HTR-8/SVneo (cell line): ENCODE measurements around the gene GLS2.
"Not testable (repeated sequence)": the region's sequence is repeated elsewhere in the genome, so short reads cannot be mapped to it uniquely, and the experiment has no call there.

Source experiments
- DNase-seq: peaks from one replicate; pipeline ENCODE4 v3.0.0; 2011; ENCODE audit warnings: low spot score, mixed read lengths; ENCODE audit not compliant: insufficient read length
- FAIRE-seq: peaks from 2 replicates; lab custom pipeline; 2011; peaks lifted over from hg19 to GRCh38; lab: Jason Lieb, UNC

The GLS2 gene

GRCh38 chr12:56488041-56488955, at the start of gene GLS2:
GLS2 (minus strand) TSS chr12:56488161; CDS start chr12:56488118, 43 bp downstream.
- FAIRE-seq (no peak), DNase-seq (peak; percentile 65)

GRCh38 chr12:56537546-56537945, 49.6 kb upstream of the GLS2 start:
- FAIRE-seq, result no peak
- no peak for DNase-seq

DNA sequence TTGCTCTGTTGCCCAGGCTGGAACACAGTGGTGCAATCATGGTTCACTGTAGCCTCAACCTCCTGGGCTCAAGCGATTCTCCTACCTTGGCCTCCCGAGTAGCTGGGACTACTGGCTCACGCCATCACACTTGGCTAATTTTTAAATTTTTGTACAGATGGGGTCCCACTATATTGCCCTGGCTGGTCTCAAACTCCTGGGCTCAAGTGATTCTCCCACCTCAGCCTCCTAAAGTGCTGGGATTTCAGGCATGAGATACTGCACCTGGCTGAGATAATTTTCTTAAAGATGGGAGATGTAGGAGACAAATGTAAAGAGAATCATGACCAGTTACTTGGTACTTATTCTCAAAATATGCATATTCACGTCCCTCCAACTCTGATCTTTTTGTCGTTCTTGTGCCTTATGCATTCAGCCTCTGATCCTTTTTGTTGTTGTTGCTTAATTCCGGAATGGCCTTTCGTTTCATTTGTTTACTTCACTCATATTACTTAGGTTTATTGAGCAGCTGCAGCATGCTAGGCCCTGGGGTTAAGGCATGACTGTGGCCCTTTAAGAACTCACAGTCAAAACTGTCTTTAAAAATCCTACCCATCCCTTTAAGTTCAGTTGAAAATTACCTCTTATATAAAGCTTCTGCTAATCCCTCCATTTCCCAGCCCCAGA, 42.6 kb upstream of the GLS2 start:
- DNase-seq, result no peak
- no peak for FAIRE-seq

GRCh38 chr12:56529656-56530055, 41.7 kb upstream of the GLS2 start:
- no peak for FAIRE-seq
- no peak for DNase-seq

DNA sequence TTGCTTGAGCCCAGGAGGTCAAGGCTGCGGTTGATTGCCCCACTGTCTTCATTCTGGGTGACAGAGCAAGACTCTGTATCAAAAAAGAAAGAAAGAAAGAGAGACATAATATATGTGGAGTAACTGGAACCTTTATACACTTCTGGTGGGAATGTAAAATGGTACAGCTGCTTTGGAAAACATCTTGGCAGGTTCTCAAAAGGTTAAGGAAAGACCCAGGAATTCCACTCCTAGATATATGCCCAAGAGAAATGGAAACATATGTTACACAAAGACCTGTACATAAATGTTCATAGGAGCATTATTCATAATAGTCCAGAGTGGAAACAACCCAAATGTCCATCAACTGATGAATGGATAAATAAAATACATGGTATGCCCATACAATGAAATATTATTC, 40.9 kb upstream of the GLS2 start:
- DNase-seq, result no peak
- no peak for FAIRE-seq

DNA sequence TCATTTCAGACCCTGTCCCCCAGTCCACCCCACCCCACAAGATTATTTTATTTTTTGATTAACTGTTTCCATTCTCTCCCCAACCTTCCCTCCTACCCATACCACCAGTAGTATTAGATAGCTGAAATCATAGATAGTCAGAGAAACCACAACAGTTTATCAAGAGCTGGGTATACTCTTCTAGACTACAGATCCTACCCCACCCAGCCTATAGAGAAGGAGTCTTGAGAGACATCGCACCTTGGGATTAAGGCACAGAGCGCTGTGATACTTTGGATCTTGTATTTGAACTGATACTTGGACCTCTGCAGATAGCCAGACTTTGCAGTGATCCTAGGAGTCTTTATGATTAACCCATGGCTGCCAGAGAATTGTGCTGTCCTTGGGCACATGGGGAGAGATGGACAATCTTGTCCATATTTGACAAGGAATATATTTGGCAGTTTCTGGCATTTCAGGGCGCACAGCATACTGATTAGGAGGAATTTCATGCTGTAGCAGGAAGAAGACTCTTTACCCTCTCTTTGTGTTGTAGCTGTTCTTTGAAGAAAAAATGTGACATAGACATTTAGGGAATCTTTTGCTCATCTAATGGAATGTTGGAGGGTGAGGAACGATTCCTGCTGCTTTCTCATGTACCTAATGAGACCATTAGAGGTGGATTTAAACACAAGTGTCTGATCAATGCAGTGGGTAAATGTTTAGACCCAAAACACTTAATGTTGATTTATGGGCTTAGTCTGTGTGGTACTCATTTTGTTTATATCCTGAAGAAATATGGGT, 34.6 kb upstream of the GLS2 start:
- FAIRE-seq, result no peak

GRCh38 chr12:56521590-56522371, 33.8 kb upstream of the GLS2 start, which contains the start of gene RBMS2:
RBMS2 (plus strand) TSS chr12:56521820; CDS start chr12:56522024, 204 bp downstream.
- FAIRE-seq, result peak; percentile 42
- DNase-seq, result peak; percentile 85

More for the DNA sequence above, 34.6 kb upstream of the GLS2 start:
- no peak for DNase-seq

GRCh38 chr12:56521209-56521589, 33.2 kb upstream of the GLS2 start:
- FAIRE-seq (no peak), DNase-seq (no peak)

- FAIRE-seq, result no peak
Observed at GRCh38 chr12:56520506-56520905, 32.5 kb upstream of the GLS2 start.

DNA sequence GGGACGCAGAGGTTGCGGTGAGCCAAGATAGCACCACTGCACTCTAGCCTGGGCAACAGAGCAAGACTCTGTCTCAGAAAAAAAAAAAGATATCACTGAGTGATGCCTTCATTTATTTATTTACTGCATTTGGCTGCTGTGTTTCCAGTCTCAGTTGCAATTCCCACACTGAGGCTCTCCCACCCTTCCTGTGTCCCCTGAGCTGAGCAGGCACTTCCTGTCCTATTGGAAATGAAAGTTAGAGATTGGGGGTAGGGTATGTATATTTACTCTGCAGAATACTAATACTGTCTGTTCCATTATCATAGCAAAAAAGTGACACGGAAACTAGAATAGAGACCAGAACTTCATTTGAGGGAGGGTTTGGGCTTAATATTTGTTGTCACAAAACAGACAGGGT, 32.1 kb upstream of the GLS2 start:
- no peak for DNase-seq

More at GRCh38 chr12:56520506-56520905, 32.5 kb upstream of the GLS2 start:
- no peak for DNase-seq

GRCh38 chr12:56518570-56518969, 30.6 kb upstream of the GLS2 start:
- FAIRE-seq (no peak), DNase-seq (no peak)

More for the DNA sequence above, 32.1 kb upstream of the GLS2 start:
- FAIRE-seq, result no peak

- FAIRE-seq (no peak), DNase-seq (no peak)
Observed at GRCh38 chr12:56517854-56518253, 29.9 kb upstream of the GLS2 start.

DNA sequence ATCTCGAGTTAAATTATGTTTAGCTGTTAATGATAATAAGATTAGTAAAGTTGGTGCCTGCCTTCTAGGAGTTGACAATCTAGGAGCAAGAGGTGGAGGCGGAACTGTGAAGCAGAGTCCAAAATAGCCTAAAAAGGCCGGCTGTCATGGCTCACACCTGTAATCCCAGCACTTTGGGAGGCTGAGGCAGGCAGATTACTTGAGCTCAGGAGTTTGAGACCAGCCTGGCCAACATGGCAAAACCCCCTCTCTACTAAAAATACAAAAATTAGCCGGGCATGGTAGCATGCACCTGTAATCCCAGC, 26.0 kb upstream of the GLS2 start:
- not testable (repeated sequence) for FAIRE-seq, DNase-seq

- FAIRE-seq (no peak), DNase-seq (no peak)
Observed at GRCh38 chr12:56510786-56511185, 22.8 kb upstream of the GLS2 start.

DNA sequence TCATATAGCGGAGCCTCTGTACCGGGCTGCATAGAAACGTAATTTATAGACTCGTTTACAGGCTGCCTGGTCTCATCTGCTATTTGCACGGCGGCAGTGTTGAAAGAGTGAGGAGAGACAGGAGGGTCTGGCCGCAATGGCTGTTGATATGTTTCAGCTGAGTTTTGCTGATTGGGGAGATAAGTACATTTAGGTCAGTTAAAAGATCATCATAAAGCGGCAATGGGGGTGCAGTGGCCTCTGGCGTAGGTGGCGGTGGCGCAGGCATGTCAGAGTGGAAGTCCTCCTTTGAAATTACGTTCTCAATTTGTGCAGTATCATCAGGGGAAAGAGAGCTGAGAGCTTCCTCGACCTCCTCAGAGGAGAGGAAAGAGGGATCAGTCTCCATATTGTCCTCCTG, 11.9 kb upstream of the GLS2 start:
- FAIRE-seq, DNase-seq: not testable (repeated sequence)

- FAIRE-seq, DNase-seq: not testable (repeated sequence)
Observed at GRCh38 chr12:56499452-56499851, 11.5 kb upstream of the GLS2 start.

DNA sequence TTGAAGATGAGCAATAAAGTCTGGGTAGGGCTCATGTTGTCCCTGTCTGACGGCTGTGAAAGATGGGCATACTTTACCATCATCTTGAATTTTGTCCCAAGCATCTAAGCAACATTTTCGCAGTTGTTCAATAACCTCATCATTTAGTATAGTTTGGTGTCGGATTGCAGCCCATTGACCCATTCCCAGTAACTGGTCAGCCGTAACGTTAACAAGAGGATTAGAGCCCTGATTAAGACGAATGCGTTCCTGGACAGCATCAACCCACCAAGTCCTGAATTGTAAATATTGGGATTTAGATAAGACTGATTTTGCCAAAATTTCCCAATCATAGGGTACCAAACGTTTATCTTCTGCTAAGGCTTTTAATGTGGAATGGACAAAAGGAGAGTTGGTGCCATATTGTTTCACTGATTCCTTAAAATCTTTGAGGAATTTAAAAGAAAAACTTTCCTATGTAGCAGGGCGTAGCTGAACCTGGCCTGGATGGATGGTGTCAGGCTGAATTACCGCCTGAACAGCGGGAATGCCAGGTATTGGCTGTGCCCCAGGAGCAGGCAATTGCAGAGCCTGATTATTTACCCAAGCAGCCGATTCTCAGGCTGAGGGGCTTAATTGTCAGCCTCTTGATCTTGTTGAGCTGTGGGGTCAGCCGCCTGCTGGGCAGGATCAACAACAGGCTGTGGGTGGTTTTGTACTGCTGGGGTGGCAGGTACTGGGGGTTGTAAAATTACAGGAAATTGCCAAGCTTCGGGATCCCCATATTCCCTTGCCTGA, 10.4 kb upstream of the GLS2 start:
- not testable (repeated sequence) for FAIRE-seq, DNase-seq

DNA sequence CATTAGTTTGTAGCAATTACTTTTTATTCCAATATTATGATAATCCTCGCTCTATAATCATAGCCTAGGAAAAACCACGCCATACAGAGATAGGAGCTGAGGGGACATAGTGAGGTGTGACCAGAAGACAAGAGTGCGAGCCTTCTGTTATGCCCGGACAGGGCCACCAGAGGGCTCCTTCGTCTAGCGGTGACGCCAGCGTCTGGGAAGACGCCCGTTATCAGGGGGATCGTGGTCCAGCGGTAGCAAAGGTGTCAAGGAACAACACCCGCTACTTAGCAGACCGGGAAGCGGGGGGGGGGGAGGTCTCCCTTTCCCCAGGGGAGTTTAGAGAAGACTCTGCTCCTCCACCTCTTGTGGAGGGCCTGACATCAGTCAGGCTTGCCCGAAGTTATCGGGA, 8.7 kb upstream of the GLS2 start:
- not testable (repeated sequence) for FAIRE-seq, DNase-seq

GRCh38 chr12:56494481-56494880, 6.5 kb upstream of the GLS2 start:
- DNase-seq, FAIRE-seq: not testable (repeated sequence)
